GM18870 (cell line): ENCODE results near the gene PAX6.
"Not testable (repeated sequence)": the region's sequence is repeated elsewhere in the genome, so short reads cannot be mapped to it uniquely, and the experiment has no call there.

ENCODE experiments used
- ATAC-seq: cut with Tn5 transposase; IDR thresholded peaks from one replicate; pipeline ENCODE4 v1.9.1; 2021; ENCODE audit warnings: moderate library complexity; ENCODE audit not compliant: unreplicated experiment

The PAX6 gene

GRCh38 chr11:31770011-31770700, 41.0 kb downstream of the PAX6 start:
- no peak for ATAC-seq

GRCh38 chr11:31768749-31769640, 42.1 kb downstream of the PAX6 start:
- no peak for ATAC-seq

- ATAC-seq: no peak
Observed at GRCh38 chr11:31767685-31768084, 43.4 kb downstream of the PAX6 start.

- ATAC-seq: no peak
Observed at GRCh38 chr11:31767066-31767465, 44.1 kb downstream of the PAX6 start.

GRCh38 chr11:31764766-31765165, 46.4 kb downstream of the PAX6 start:
- no peak for ATAC-seq

- ATAC-seq: no peak
Observed at GRCh38 chr11:31764261-31764660, 46.9 kb downstream of the PAX6 start.

- no peak for ATAC-seq
Observed at GRCh38 chr11:31763296-31763695, 47.8 kb downstream of the PAX6 start.

GRCh38 chr11:31761636-31762035, 49.5 kb downstream of the PAX6 start:
- no peak for ATAC-seq

GRCh38 chr11:31757260-31757835, 53.8 kb downstream of the PAX6 start:
- no peak for ATAC-seq

- ATAC-seq: no peak
Observed at GRCh38 chr11:31747581-31747980, 63.5 kb downstream of the PAX6 start.

- ATAC-seq: not testable (repeated sequence)
Observed at GRCh38 chr11:31740731-31741368, 70.3 kb downstream of the PAX6 start.

GRCh38 chr11:31740131-31740530, 71.0 kb downstream of the PAX6 start:
- no peak for ATAC-seq
